ENCODE data around the gene KDM4B.
"Not testable (repeated sequence)": the region's sequence is repeated elsewhere in the genome, so short reads cannot be mapped to it uniquely, and the experiment has no call there.

KDM4B gene

DNA sequence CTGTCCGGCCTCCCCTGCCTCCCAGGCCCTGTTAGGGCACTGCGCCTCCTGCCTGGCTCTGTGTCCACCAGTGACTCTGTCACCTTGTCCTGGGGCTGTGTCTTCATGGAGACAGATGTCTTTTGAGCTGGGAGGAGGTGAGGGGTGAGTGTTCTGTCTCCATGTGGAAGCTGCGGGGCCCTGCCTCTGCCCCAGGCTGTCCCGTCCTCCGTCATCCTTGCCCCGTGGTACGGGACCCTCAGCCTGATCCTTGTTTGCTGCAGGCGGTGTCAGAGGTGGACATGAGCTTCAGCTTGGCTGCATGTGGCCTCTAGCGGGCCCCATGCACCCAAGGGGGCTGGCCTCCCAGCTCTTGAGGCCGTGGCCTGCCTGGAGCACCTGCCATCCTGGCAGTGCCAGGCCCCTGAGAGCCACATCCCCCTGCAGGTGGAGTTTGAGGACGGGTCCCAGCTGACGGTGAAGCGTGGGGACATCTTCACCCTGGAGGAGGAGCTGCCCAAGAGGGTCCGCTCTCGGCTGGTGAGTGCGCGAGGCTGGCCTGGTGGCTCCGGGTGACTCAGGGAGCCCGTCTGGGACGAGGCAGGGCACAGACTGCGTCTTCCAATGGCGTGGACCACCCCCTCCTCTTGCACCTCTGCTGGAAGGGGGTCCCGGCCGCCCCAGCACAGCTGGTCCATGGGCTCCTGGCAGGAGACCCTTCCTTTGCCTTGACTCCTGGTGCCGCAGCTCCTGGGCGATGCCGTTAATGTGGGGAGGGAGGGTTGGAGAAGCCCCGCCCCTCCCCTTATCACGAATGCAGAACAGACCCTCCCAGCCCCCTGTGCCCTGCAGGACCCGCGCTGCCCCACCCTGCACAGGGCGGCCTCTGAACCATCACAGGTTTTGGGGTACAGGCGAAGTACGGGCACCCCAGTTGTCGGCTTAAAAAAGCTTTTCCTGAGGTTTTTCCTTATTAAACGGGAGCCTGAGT lies 181.3 kb downstream of the KDM4B start:
- DNase-seq (ENCODE audit: low spot score), result no peak

- DNase-seq (ENCODE audit: low spot score), result no peak
Measured at GRCh38 chr19:5150902-5151741, 182.2 kb downstream of the KDM4B start.

- DNase-seq (ENCODE audit: low spot score), result no peak
Measured at GRCh38 chr19:5152013-5152763, 183.3 kb downstream of the KDM4B start.

DNA sequence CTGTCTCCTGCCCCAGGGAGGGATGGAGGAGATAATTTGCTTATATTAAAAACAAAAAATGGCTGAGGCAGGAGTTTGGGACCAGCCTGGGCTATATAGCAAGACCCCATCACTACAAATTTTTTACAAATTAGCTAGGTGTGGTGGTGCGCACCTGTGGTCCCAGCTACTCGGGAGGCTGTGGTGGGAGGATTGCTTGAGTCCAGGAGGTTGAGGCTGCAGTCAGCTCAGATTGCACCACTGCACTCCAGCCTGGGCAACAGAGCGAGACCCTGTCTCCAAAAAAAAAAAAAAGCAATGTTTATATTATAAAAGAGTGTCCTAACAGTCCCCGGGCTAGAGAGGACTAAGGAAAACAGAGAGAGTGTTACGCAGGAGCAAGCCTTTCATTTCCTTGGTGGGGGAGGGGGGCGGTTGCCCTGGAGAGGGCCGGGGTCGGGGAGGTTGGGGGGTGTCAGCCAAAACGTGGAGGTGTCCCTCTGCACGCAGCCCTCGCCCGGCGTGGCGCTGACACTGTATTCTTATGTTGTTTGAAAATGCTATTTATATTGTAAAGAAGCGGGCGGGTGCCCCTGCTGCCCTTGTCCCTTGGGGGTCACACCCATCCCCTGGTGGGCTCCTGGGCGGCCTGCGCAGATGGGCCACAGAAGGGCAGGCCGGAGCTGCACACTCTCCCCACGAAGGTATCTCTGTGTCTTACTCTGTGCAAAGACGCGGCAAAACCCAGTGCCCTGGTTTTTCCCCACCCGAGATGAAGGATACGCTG lies 184.0 kb downstream of the KDM4B start:
- no peak for DNase-seq (ENCODE audit: low spot score)

DNA sequence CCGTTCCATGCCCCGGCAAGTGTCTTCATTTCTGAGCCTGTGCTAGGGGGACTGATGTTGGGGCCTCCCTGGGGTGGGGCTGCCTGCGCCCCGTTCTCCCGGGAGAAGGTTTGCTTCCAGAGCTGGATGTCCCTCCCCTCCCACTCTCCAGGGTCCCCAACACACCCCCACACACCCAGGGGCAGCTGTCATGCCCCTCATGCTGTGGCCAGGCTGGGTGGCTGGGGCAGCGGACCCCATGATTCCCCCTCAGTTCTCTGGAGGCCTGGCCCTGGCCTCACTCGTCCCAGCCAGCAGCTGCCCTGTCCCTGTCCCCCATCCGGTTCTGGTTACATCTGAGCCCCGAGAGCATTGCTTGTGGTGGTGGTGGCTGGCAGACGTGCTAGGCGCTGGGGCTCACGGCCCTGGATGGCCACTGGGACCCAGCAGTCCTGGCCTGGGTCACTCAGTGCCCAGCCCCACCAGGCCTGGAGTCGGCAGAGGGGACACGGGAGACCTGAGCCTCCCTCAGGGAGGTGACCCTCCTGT lies 184.8 kb downstream of the KDM4B start:
- DNase-seq (ENCODE audit: low spot score), result no peak

- DNase-seq (ENCODE audit: low spot score), result no peak
Measured at GRCh38 chr19:5154129-5154798, 185.4 kb downstream of the KDM4B start.

- DNase-seq (ENCODE audit: low spot score), result peak; percentile 47
Measured at GRCh38 chr19:5154799-5155426, 186.0 kb downstream of the KDM4B start.

DNA sequence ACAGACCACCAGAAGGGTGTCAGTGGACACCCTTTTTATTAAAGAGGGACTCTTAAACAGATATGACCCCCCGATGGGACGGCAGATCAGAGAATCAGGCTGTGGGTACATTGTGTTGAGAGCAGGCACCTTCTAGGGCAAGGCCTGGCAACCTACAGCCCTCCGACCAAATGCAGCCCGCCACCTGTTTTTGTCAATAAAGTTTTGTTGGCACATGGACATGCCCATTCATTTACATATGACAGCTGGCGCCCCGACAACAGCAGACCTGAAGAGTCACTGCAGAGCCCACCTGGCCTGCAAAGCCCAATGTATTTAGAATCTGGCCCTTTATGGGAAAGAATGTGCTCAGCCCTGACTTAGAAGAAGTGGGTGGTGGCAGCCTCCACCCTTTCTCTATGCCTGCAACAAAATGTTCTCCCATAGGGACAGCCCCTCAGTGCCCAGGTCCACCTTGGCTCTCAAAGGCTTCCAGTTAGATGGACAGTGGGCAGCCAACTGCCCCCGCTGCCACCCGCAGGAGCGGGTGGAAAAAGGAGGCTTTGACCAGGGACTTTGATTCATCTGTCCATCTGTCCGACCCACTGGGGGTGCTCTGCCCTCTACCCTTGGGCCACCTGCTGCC lies 186.8 kb downstream of the KDM4B start:
- no peak for DNase-seq (ENCODE audit: low spot score)

DNA sequence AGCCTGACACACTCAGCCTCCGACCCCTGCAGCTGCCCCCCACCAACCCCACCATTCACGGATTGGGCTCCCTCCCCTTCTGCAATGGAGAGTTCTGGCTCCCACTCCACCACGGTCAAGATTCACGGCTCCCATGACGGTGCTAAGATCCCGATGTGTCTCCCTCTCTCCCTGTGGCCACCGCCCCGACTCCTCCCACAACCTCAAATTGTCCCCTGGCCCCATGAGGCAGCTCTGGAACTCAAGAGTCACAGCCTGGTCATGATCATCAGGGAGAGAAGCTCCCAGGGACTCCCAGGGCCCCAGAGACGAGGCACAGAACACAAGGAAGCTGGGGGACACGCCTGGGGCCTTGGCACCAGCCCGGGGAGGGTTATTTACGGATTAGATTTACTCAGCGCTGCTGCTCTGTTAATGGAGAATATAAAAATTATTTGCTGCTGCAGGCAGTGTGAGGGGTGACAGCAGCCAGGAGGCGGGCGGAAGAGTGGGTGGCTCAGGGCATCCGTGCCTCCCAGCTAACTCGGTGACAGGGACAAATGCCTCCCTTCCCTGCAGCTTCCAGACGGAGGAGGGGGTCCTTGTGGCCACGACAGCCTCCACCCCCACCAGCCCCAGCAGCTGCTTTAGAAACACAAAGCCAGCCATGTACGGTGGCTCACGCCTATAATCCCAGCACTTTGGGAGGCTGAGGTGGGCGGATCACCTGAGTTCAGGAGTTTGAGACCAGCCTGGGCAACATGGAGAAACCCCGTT lies 187.5 kb downstream of the KDM4B start:
- no peak for DNase-seq (ENCODE audit: low spot score)

- no peak for DNase-seq (ENCODE audit: low spot score)
Measured at GRCh38 chr19:5157186-5157585, 188.3 kb downstream of the KDM4B start.

- not testable (repeated sequence) for DNase-seq (ENCODE audit: low spot score)
Measured at GRCh38 chr19:5158549-5159134, 189.7 kb downstream of the KDM4B start.

DNA sequence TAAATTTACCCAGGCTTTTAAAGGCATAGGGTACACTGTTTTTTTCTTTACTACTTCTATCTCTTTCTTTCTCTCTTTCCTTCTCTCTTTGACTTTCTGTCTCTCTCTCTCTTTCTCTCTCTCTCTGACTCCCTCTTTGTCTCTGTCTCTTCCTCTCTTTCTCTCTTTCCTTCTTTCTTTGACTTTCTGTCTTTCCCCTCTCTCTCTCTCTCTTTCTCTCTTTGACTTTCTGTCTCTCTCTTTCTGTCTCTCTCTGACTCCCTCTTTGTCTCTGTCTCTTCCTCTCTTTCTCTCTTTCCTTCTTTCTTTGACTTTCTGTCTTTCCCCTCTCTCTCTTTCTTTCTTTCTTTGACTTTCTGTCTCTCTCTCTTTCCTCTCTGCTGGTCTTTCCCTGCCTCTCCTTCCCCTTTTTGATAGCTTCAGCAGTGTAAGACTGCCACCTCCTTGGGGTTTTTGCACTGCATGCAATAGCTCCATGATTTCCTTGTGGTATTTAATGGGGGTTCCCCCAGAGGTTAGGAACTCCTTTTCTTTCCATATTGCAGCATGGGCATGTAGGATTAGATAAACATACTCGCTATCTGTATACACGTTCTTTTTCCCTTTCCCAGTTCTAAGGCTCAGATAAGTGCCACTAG lies 191.4 kb downstream of the KDM4B start:
- not testable (repeated sequence) for DNase-seq (ENCODE audit: low spot score)

- not testable (repeated sequence) for DNase-seq (ENCODE audit: low spot score)
Measured at GRCh38 chr19:5164845-5165696, 196.2 kb downstream of the KDM4B start.

DNA sequence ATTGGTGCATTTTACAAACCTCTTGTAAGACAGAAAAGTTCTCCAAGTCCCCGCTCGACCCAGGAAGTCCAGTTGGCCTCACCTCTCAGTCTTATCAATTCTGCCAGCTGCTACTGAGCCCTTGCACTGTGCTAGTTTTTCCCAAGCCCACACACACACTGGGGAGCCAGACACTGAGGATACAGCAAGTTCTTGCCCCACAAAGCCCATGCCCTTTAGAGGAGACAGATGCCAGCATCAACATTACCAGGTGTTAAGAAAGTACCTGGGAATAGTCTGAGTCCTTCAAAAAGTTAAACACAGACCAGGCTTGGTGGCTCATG lies 196.7 kb downstream of the KDM4B start:
- no peak for DNase-seq (ENCODE audit: low spot score)

- DNase-seq (ENCODE audit: low spot score), result no peak
Measured at GRCh38 chr19:5166262-5166661, 197.3 kb downstream of the KDM4B start.

DNA sequence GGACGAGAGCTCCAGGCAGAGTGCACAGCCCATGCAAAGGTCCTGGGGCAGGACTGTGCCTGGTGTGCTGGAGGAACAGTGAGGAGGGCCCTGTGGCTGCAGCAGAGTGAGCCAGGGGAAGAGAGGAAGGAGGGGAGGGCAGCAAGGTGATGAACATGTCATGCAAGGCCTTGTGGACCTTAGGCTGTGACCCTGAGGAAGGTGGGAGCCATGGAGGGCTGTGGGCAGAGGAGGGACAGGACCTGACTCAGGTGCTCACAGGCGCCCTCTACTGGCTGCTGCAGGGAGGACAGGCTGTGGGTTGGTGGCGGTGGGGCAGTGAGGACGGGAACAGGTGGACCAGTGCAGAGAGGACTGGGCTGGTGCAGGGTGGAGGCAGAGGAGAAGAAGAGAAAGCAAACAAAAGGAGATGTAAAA lies 201.4 kb downstream of the KDM4B start:
- DNase-seq (ENCODE audit: low spot score), result no peak

- no peak for DNase-seq (ENCODE audit: low spot score)
Measured at GRCh38 chr19:5171711-5172110, 202.8 kb downstream of the KDM4B start.

All from cerebellar cortex (tissue), 1 donor.